Urinary bladder (tissue), 4 donors: ENCODE data around the gene FAM135A. TPM values are rescaled to one million over a fixed set of nuclear protein-coding genes. Genes with fewer than 3 reads are reported as not detected.

Experiments used
- DNase-seq: peaks from one replicate; pipeline ENCODE4 v3.0.0-alpha.2; 2015; ENCODE audit errors: extremely low spot score
- H3K27ac ChIP-seq: one replicate; pipeline ENCODE4 v1.5.1; 2013; ENCODE audit warnings: low read depth, mild to moderate bottlenecking, moderate library complexity
- H3K36me3 ChIP-seq: one replicate; pipeline ENCODE4 v1.6.1; 2013; ENCODE audit warnings: mild to moderate bottlenecking, moderate library complexity; ENCODE audit not compliant: insufficient read depth
- H3K4me1 ChIP-seq: one replicate; pipeline ENCODE4 v1.6.1; 2013; ENCODE audit warnings: mild to moderate bottlenecking, moderate library complexity; ENCODE audit not compliant: insufficient read depth
- H3K4me3 ChIP-seq: one replicate; pipeline ENCODE4 v1.5.1; 2013; ENCODE audit warnings: low read depth, low read length
- WGBS: extraction: QIAGEN DNeasy Blood & Tissue Kit; methylation state at CpG from one replicate; pipeline ENCODE4 v1.1.7; 2013; 5-methylcytosine and 5-hydroxymethylcytosine counted together
- polyA plus RNA-seq: library from polyadenylated mRNA; stranded (reverse); fragments of 200-250 nt; gene quantifications from one replicate; pipeline ENCODE4 v1.2.3, GENCODE V29; 2013
- total RNA-seq: library from RNA; depleted of rRNA; stranded (reverse); fragments of >200 nt; gene quantifications from one replicate; pipeline ENCODE4 v1.2.3, GENCODE V29; 2014
- donor health status: healthy with polysubstance abuse.
- donor health status: healthy.

FAM135A gene
- total RNA-seq = 100 TPM
- 10.3 TPM for polyA plus RNA-seq

GRCh38 chr6:70413114-70413991, at the start of gene FAM135A:
Gene FAM135A, plus strand, starts transcription at chr6:70413508. Its CDS starts 14,835 bp downstream, at chr6:70428343.
- DNase-seq = peak; percentile 98
- under 1% methylated on average over 89 of the region's 89 CpGs for WGBS
- Histone ChIP-seq H3K36me3 (no peaks in the 10 kb centered on the region), H3K27ac (peak within 1 kb of the TSS; percentile 86), H3K4me3 (peak within 1 kb of the TSS; percentile 92), H3K4me1 (no peaks in the 10 kb centered on the region)

GRCh38 chr6:70363741-70364493, 49.4 kb upstream of the FAM135A start:
- no peak for DNase-seq
- no peak overlapping the region for H3K27ac ChIP-seq
- no peaks in the 10 kb centered on the region for H3K36me3 ChIP-seq
- H3K4me1 ChIP-seq = no peaks in the 10 kb centered on the region
- WGBS = 86% methylated on average over 11 of the region's 11 CpGs
- H3K4me3 ChIP-seq = no peak overlapping the region

DNA sequence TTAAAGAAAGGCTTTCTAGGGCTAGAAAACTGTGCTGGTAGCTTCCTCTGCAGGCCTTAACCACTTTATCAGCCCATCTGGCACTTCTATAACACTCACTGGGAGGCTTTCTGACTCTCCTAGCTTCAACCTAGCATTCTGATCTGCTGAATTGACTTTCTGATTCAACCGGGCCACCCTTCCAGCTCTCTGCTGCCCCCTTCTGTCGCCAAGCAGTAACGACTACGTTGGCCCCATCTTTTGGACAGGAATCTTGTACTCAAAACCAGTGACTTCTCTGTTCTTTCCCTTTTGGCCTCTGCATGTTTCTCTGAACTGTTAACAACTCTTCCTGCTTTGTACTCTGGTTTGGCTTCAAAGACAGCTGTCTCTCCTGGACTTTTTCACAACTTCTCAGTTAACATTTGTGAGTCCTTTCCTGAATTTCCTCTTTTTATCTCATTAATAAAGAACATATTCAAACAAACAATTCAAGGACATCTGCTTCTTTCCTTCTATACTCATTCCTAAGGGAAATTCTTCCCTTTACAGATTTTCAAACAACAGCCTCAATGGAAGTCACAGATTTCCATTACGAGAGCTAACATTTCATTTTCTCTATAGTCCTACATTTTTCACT, 43.9 kb upstream of the FAM135A start:
- H3K4me1 ChIP-seq = no peaks in the 10 kb centered on the region
- no peak overlapping the region for H3K4me3 ChIP-seq
- no peaks in the 10 kb centered on the region for H3K36me3 ChIP-seq
- H3K27ac ChIP-seq = no peak overlapping the region
- 19% methylated on average over 5 of the region's 5 CpGs for WGBS
- DNase-seq = peak; percentile 28

DNA sequence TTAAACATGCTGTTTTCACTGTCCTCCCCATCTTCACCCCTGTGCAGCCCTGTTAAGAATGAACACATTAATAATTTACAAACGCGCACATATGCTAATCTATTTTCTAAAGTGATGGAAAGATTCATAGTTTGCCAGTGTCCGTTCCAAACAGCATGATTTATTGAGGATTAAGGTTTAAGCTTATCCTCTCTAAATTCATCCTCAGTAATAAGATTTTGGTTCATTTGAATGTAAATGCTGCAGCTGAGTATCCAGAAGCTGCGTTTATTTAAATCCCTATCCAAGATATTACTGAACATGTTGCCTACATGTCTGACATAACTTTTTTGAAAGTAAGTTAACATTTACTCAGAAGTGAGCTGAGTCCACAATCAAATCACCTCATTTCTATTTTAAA, 42.8 kb upstream of the FAM135A start:
- DNase-seq = no peak
- no peaks in the 10 kb centered on the region for H3K4me1 ChIP-seq
- no peak overlapping the region for H3K4me3 ChIP-seq
- no peaks in the 10 kb centered on the region for H3K36me3 ChIP-seq
- WGBS = 46% methylated on average over 4 of the region's 4 CpGs
- no peak overlapping the region for H3K27ac ChIP-seq

GRCh38 chr6:70371454-70372105, 41.7 kb upstream of the FAM135A start:
- WGBS = 4% methylated on average over 1 of the region's 1 CpG
- H3K4me3 ChIP-seq = no peak overlapping the region
- H3K36me3 ChIP-seq = no peaks in the 10 kb centered on the region
- peak; percentile 41 for DNase-seq
- H3K4me1 ChIP-seq = no peaks in the 10 kb centered on the region
- no peak overlapping the region for H3K27ac ChIP-seq

- 70% methylated on average over 3 of the region's 3 CpGs for WGBS
- H3K4me1 ChIP-seq = no peaks in the 10 kb centered on the region
- DNase-seq = no peak
- no peak overlapping the region for H3K27ac ChIP-seq
- H3K36me3 ChIP-seq = no peaks in the 10 kb centered on the region
- H3K4me3 ChIP-seq = no peak overlapping the region
Observed at GRCh38 chr6:70375166-70375565, 38.1 kb upstream of the FAM135A start.

GRCh38 chr6:70375882-70376281, 37.4 kb upstream of the FAM135A start:
- Histone ChIP-seq H3K4me3 (no peak overlapping the region), H3K4me1 (no peaks in the 10 kb centered on the region), H3K36me3 (no peaks in the 10 kb centered on the region), H3K27ac (no peak overlapping the region)
- 85% methylated on average over 10 of the region's 10 CpGs for WGBS
- no peak for DNase-seq

DNA sequence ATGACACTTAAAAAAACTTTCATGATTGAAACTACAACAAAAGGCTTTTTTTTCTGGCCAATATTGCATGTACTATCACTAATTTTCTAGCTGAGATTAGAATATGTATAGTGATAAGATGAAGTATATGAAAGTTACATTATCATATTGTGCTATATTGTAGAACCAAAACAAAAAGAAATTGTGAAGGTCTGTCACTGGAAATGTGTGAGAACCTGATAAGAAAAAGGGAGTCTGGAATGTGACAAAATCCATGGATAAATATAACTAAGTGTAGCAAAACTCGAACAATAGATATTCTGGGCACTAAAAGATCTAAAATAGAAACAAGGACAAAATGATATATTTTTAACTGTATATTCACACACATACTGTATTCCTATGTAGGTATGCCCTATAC, 36.7 kb upstream of the FAM135A start:
- Histone ChIP-seq H3K36me3 (no peaks in the 10 kb centered on the region), H3K4me1 (no peaks in the 10 kb centered on the region)

GRCh38 chr6:70377372-70377771, 35.9 kb upstream of the FAM135A start:
- Histone ChIP-seq H3K4me3 (no peak overlapping the region), H3K4me1 (no peaks in the 10 kb centered on the region), H3K27ac (no peak overlapping the region), H3K36me3 (no peaks in the 10 kb centered on the region)
- no peak for DNase-seq
- 60% methylated on average over 2 of the region's 3 CpGs for WGBS

More for the DNA sequence above, 36.7 kb upstream of the FAM135A start:
- Histone ChIP-seq H3K27ac (no peak overlapping the region), H3K4me3 (no peak overlapping the region)
- no peak for DNase-seq
- WGBS = 59% methylated on average over 1 of the region's 1 CpG

DNA sequence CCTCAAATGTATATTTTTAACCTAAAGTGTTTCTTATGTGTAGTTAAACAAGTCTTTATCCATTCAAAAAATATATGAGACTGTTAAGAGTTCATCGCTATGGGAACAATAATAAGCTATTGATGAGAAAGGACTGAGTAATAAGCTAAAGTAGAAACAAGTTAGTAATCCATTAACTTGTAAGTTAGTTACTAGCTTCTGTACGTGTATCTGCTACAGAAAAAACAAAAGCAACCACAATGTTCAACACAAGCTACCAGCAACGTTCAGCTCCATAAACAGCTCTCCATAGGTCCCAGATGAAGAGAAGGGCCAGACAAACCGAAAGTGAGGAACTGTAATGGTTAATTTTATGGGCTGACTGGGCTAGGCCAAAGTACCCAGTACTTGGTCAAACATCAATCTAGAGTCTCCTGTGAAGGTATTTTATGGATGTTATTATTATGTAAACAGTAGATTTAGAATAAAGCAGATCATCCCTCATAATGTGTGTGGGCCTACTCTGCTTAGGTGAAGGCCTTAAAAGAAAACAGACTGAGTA, 33.8 kb upstream of the FAM135A start:
- H3K4me1 ChIP-seq = no peaks in the 10 kb centered on the region
- WGBS = 81% methylated on average over 4 of the region's 4 CpGs
- H3K27ac ChIP-seq = no peak overlapping the region
- no peak for DNase-seq
- H3K4me3 ChIP-seq = no peak overlapping the region
- H3K36me3 ChIP-seq = peaks cover 2% of the 10 kb centered on the region

DNA sequence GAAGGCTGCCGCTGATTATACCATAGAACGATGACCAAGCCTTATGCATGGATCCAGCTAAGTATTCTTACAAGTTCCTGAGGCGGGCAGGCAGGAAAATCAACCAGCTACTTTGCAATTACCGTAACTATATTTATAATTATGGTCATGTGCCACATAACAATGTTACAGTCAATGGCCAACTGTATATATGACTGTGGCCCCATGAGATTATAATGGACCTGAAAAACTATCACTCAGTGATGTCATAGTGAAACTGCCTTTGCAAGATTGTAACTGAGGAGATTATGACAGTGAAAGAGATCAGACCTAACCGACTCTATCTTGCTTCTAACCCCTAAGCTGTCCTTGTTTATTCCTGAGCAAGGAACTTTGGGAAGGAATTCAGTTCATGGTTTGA, 33.1 kb upstream of the FAM135A start:
- DNase-seq = no peak
- WGBS = 82% methylated on average over 5 of the region's 5 CpGs
- Histone ChIP-seq H3K36me3 (peaks cover 2% of the 10 kb centered on the region), H3K27ac (no peak overlapping the region), H3K4me1 (no peaks in the 10 kb centered on the region), H3K4me3 (no peak overlapping the region)

DNA sequence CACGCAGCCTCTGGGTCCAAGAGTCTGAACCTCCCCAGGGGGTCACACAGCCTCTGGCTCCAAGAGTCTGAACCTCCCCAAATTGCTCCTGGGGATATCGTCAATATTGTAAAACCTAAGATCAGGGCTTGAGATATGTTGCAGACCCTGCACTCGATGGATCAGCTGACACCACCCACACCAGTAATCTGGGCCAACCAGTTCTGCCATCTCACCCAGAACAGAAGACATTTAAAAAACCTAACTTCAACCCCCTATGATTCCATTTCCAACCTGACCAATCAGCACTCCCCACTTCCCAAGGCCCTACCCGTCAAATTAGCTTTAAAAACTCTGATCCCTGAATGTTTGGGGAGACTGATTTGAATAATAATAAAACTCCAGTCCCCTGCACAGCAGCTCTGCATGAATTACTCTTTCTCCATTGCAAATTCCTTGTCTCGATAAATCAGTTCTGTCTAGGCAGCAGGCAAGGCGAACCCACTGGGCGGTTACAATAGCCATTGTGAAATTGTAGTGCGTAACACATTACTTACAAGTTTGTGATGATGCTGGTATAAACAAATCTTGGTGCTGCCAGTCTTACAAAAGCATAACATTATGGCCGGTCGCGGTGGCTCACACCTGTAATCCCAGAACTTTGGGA, 32.4 kb upstream of the FAM135A start:
- Histone ChIP-seq H3K4me3 (no peak overlapping the region), H3K27ac (no peak overlapping the region), H3K36me3 (peaks cover 2% of the 10 kb centered on the region), H3K4me1 (no peaks in the 10 kb centered on the region)
- DNase-seq = no peak
- WGBS = 92% methylated on average over 11 of the region's 11 CpGs

GRCh38 chr6:70381417-70381782, 31.9 kb upstream of the FAM135A start:
- Histone ChIP-seq H3K4me3 (no peak overlapping the region), H3K36me3 (peaks cover 2% of the 10 kb centered on the region), H3K27ac (no peak overlapping the region), H3K4me1 (no peaks in the 10 kb centered on the region)
- WGBS = 89% methylated on average over 5 of the region's 5 CpGs
- no peak for DNase-seq
